Neural cell (in vitro differentiated cells): ENCODE results near the gene PPIB. TPM values are rescaled to one million over a fixed set of nuclear protein-coding genes. Genes with fewer than 3 reads are reported as not detected.

Experiments
- H2AFZ ChIP-seq: fragments of 200-600, 300-800 bp; sonication (generic), shearing (Covaris generic); 2 replicates; pipeline ENCODE4 v1.6.0; 2014; ENCODE audit warnings: low read depth, mild to moderate bottlenecking, antibody characterized with exemption, low read length, moderate library complexity
- H3F3A ChIP-seq: fragments of 200-600 bp; shearing (Covaris generic); 2 replicates; pipeline ENCODE4 v1.6.1; 2016; ENCODE audit warnings: mild to moderate bottlenecking, moderate library complexity, mixed read lengths, antibody characterized with exemption, low read length; ENCODE audit not compliant: insufficient read depth, poor library complexity, severe bottlenecking
- H3K27ac ChIP-seq: fragments of 200-600, 300-800 bp; sonication (generic), shearing (Covaris generic); 2 replicates; pipeline ENCODE4 v1.5.1; 2014; ENCODE audit warnings: mild to moderate bottlenecking, low read length, moderate library complexity
- H3K27me3 ChIP-seq: fragments of 300-800, 200-600 bp; sonication (generic), shearing (Covaris generic); 2 replicates; pipeline ENCODE4 v1.6.0; 2014; ENCODE audit warnings: mild to moderate bottlenecking, low read depth, low read length, moderate library complexity; ENCODE audit not compliant: insufficient read depth
- H3K36me3 ChIP-seq: fragments of 300-800, 200-600 bp; sonication (generic), shearing (Covaris generic); 2 replicates; pipeline ENCODE4 v1.5.1; 2014; ENCODE audit warnings: mild to moderate bottlenecking, antibody characterized with exemption, low read length, moderate library complexity; ENCODE audit not compliant: insufficient read depth
- H3K4me2 ChIP-seq: fragments of 300-800, 200-600 bp; sonication (generic), shearing (Covaris generic); 2 replicates; pipeline ENCODE4 v1.6.0; 2014; ENCODE audit warnings: mild to moderate bottlenecking, low read length
- H3K4me3 ChIP-seq: fragments of 300-800, 200-600 bp; sonication (generic), shearing (Covaris generic); 2 replicates; pipeline ENCODE4 v1.5.1; 2014; ENCODE audit warnings: mild to moderate bottlenecking, low read length, moderate library complexity
- H3K79me2 ChIP-seq: fragments of 200-600 bp; shearing (Covaris generic); replicated peaks from 2 replicates; pipeline ENCODE4 v1.6.0; 2014; ENCODE audit warnings: mild to moderate bottlenecking, low read length, moderate library complexity; ENCODE audit not compliant: insufficient read depth
- H3K9ac ChIP-seq: fragments of 300-800, 200-600 bp; sonication (generic), shearing (Covaris generic); 2 replicates; pipeline ENCODE4 v1.6.1; 2016; ENCODE audit warnings: mild to moderate bottlenecking, low read length, mixed read lengths
- H3K9me2 ChIP-seq: fragments of 200-600 bp; shearing (Covaris generic); 2 replicates; pipeline ENCODE4 v1.6.1; 2016; ENCODE audit warnings: mild to moderate bottlenecking, low read length, mixed read lengths; ENCODE audit not compliant: insufficient read depth
- H3K9me3 ChIP-seq: fragments of 200-600, 300-800 bp; sonication (generic), shearing (Covaris generic); 2 replicates; pipeline ENCODE4 v1.6.1; 2016; ENCODE audit warnings: mild to moderate bottlenecking, mixed run types, low read length, moderate library complexity, mixed read lengths
- H4K20me1 ChIP-seq: fragments of 200-600 bp; shearing (Covaris generic); 2 replicates; pipeline ENCODE4 v1.6.1; 2016; ENCODE audit warnings: mild to moderate bottlenecking, mixed run types; ENCODE audit not compliant: insufficient read depth
- CTCF ChIP-seq: fragments of 450-650 bp; IDR thresholded peaks from 2 replicates; pipeline ENCODE4 v1.5.1; 2014; ENCODE audit warnings: antibody characterized with exemption, mild to moderate bottlenecking, moderate library complexity; ENCODE audit not compliant: poor library complexity, severe bottlenecking
- EZH2 ChIP-seq: fragments of 200-600, 300-800 bp; shearing (Covaris generic), sonication (generic); IDR thresholded peaks from 2 replicates; pipeline ENCODE4 v1.6.1; 2014; ENCODE audit warnings: antibody characterized with exemption, low read length, borderline replicate concordance, mild to moderate bottlenecking; ENCODE audit not compliant: insufficient read depth, poor library complexity, severe bottlenecking
- POLR2AphosphoS5 ChIP-seq: IDR thresholded peaks from 2 replicates; pipeline ENCODE4 v1.6.1; 2012
- RAD21 ChIP-seq: fragments of 450-650 bp; conservative IDR thresholded peaks from 2 replicates; pipeline ENCODE4 v1.6.1; 2014; ENCODE audit warnings: antibody characterized with exemption, mild to moderate bottlenecking, moderate library complexity
- REST ChIP-seq: IDR thresholded peaks from 2 replicates; pipeline ENCODE4 v1.6.1; 2012; ENCODE audit warnings: borderline replicate concordance
- SMC3 ChIP-seq: fragments of 450-650 bp; conservative IDR thresholded peaks from 2 replicates; pipeline ENCODE4 v1.6.1; 2014; ENCODE audit warnings: antibody characterized with exemption, mild to moderate bottlenecking, moderate library complexity; ENCODE audit not compliant: poor library complexity
- TAF1 ChIP-seq: IDR thresholded peaks from 2 replicates; pipeline ENCODE4 v1.6.1; 2012; ENCODE audit warnings: low read depth
- polyA plus RNA-seq: library from polyadenylated mRNA; depleted of rRNA; stranded (reverse); fragments of >200 nt; gene quantifications from 2 replicates; pipeline ENCODE4 v1.2.3, GENCODE V29; 2014

Gene PPIB
- polyA plus RNA-seq, 1 donor from 2014 or later, result 206 TPM

GRCh38 chr15:64149424-64149823 lies 13.4 kb downstream of the PPIB start:
- Histone ChIP-seq H2AFZ (no peak overlapping the region), H3K27ac (no peak overlapping the region), H3K4me2 (no peak overlapping the region), H3K79me2 (no peaks in the 10 kb centered on the region), H3K9ac (no peak overlapping the region), H3K9me3 (no peaks in the 10 kb centered on the region), H4K20me1 (no peaks in the 10 kb centered on the region), H3K36me3 (no peaks in the 10 kb centered on the region), H3K4me3 (no peak overlapping the region), H3F3A (no peaks in the 10 kb centered on the region), H3K9me2 (no peaks in the 10 kb centered on the region), H3K27me3 (peaks cover 23% of the 10 kb centered on the region)
- TF ChIP-seq POLR2AphosphoS5 (no peak), TAF1 (no peak), CTCF (no peak), RAD21 (no peak), REST (no peak), EZH2 (no peak), SMC3 (no peak)

- no peak for TF ChIP-seq RAD21
- no peak for TF ChIP-seq REST
- TF ChIP-seq TAF1, result no peak
- no peak for TF ChIP-seq POLR2AphosphoS5
- Histone ChIP-seq H3K9me3 (no peaks in the 10 kb centered on the region), H3K9ac (no peak overlapping the region), H3K36me3 (no peaks in the 10 kb centered on the region), H3K4me2 (no peak overlapping the region), H2AFZ (no peak overlapping the region), H4K20me1 (no peaks in the 10 kb centered on the region), H3K27me3 (peaks cover 23% of the 10 kb centered on the region), H3F3A (no peaks in the 10 kb centered on the region), H3K27ac (no peak overlapping the region), H3K9me2 (no peaks in the 10 kb centered on the region), H3K4me3 (no peak overlapping the region), H3K79me2 (no peaks in the 10 kb centered on the region)
Measured at GRCh38 chr15:64148581-64148980, 14.2 kb downstream of the PPIB start.
